Measurements from ENCODE around the gene PLK3. TPM values are rescaled to one million over a fixed set of nuclear protein-coding genes. Genes with fewer than 3 reads are reported as not detected.

Gene PLK3
- total and polyA plus RNA-seq, 2 experiments from 2014 or later = 28.5 to 29.8 TPM

DNA sequence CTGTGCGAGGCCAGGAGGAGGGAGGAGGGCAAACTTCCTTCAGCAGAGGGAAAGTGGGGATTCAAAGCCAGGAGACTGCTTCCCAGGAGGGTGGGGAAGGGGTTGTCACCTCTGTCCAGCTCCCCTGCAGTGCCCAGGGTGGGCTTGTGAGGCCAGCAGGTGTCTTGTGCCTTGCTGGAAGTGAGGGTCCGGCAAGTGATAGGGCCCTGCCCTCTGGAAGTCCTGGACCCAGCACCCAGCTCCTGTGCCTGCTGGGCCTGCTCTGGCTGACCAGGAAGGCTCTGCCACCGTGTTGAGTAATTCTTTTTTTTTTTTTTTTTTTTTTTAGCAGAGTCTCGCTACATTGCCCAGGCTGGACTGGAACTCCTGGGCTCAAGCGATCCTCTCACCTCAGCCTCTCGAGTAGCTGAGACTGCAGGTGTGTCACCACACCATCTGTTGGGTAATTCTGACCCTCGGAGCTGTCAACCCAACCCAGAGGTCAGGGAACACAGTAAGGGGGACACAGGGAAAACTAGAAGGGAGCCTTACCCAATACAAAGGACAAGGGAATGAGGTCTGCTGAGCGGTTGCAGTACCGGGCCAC lies 13.2 kb upstream of the PLK3 start:
- H3K4me3 ChIP-seq = no peak overlapping the region
- no peak for TF ChIP-seq EZH2phosphoT487 (IDR thresholded peaks at IDR 0.05; ENCODE audit: insufficient read depth, low read depth)
- no peak for TF ChIP-seq EZH2 (IDR thresholded peaks at IDR 0.05; ENCODE audit: insufficient read depth, poor library complexity, severe bottlenecking)
- no peak overlapping the region for H2AFZ ChIP-seq
- no peak overlapping the region for H3K4me2 ChIP-seq (ENCODE audit: unreplicated experiment)
- H3K4me1 ChIP-seq (ENCODE audit: insufficient read depth) = no peaks in the 10 kb centered on the region
- H3K27ac ChIP-seq = no peak overlapping the region
- H3F3A ChIP-seq (ENCODE audit: insufficient read depth) = peaks cover 11% of the 10 kb centered on the region
- 0 out of 2 replicates have a peak overlapping the region, but pooled peaks have one; percentile 63 for H3K9ac ChIP-seq
- 71 to 78% methylated on average over 6 to 9 of the region's 9 CpGs for whole genome bisulfite sequencing, 2 experiments (ENCODE audit: low coverage in 1 of 2, low lambda C conversion rate in 2 of 2, missing lambda C conversion rate in 2 of 2)
- H3K36me3 ChIP-seq (ENCODE audit: low read depth) = no peaks in the 10 kb centered on the region
- H3K79me2 ChIP-seq (ENCODE audit: insufficient read depth) = no peaks in the 10 kb centered on the region
- H3K27me3 ChIP-seq (replicated peaks; ENCODE audit: insufficient read depth) = no peaks in the 10 kb centered on the region
- DNase-seq = peak; percentile 23
- in situ Hi-C loops (cut with MboI) = no loop called here
- no peaks in the 10 kb centered on the region for H3K9me2 ChIP-seq (ENCODE audit: insufficient read depth)
- H4K20me1 ChIP-seq (ENCODE audit: insufficient read depth) = no peaks in the 10 kb centered on the region
- H3K9me3 ChIP-seq (ENCODE audit: low read depth) = no peaks in the 10 kb centered on the region

- in situ Hi-C loops (cut with MboI) = no loop called here
- DNase-seq = no peak
These were observed 12.7 kb upstream of the PLK3 start for GRCh38 chr1:44787506-44787905.

GRCh38 chr1:44788120-44788860 lies 11.9 kb upstream of the PLK3 start, which contains the start of gene BEST4:
TSS of gene BEST4 (minus strand) at chr1:44788170. CDS start at chr1:44787705, 465 bp downstream.
- Histone ChIP-seq H3K9ac (no peak within 1 kb of the TSS), H3K9me3 (ENCODE audit: low read depth) (no peaks in the 10 kb centered on the region), H3F3A (ENCODE audit: insufficient read depth) (no peaks in the 10 kb centered on the region), H3K9me2 (ENCODE audit: insufficient read depth) (no peaks in the 10 kb centered on the region), H3K4me3 (no peak within 1 kb of the TSS), H3K36me3 (ENCODE audit: low read depth) (no peaks in the 10 kb centered on the region), H3K4me1 (ENCODE audit: insufficient read depth) (no peaks in the 10 kb centered on the region), H3K79me2 (ENCODE audit: insufficient read depth) (no peaks in the 10 kb centered on the region), H3K27me3 (replicated peaks; ENCODE audit: insufficient read depth) (no peaks in the 10 kb centered on the region), H3K27ac (no peak within 1 kb of the TSS), H4K20me1 (ENCODE audit: insufficient read depth) (no peaks in the 10 kb centered on the region), H3K4me2 (ENCODE audit: unreplicated experiment) (no peak within 1 kb of the TSS), H2AFZ (no peak within 1 kb of the TSS)
- 85 to 86% methylated on average over 9 of the region's 9 CpGs for WGBS, 2 experiments (ENCODE audit: low coverage in 1 of 2, low lambda C conversion rate in 2 of 2, missing lambda C conversion rate in 2 of 2)
- in situ Hi-C loops (cut with MboI) = no loop called here
- no peak for TF ChIP-seq EZH2phosphoT487 (IDR thresholded peaks at IDR 0.05; ENCODE audit: insufficient read depth, low read depth)
- TF ChIP-seq EZH2 (IDR thresholded peaks at IDR 0.05; ENCODE audit: insufficient read depth, poor library complexity, severe bottlenecking) = no peak
- DNase-seq = no peak

More at GRCh38 chr1:44787506-44787905, 12.7 kb upstream of the PLK3 start:
- WGBS, 2 experiments (ENCODE audit: low coverage in 1 of 2, low lambda C conversion rate in 2 of 2, missing lambda C conversion rate in 2 of 2) = 98 to 99% methylated on average over 9 to 10 of the region's 10 CpGs
- Histone ChIP-seq H3K9me2 (ENCODE audit: insufficient read depth) (no peaks in the 10 kb centered on the region), H3K27ac (no peak overlapping the region), H3K27me3 (replicated peaks; ENCODE audit: insufficient read depth) (no peaks in the 10 kb centered on the region), H3K4me3 (no peak overlapping the region), H3K9ac (no peak overlapping the region), H3F3A (ENCODE audit: insufficient read depth) (peaks cover 7% of the 10 kb centered on the region; the same call in 1 of the 2 replicates), H3K4me2 (ENCODE audit: unreplicated experiment) (no peak overlapping the region), H3K79me2 (ENCODE audit: insufficient read depth) (no peaks in the 10 kb centered on the region), H3K36me3 (ENCODE audit: low read depth) (no peaks in the 10 kb centered on the region), H2AFZ (no peak overlapping the region), H4K20me1 (ENCODE audit: insufficient read depth) (no peaks in the 10 kb centered on the region), H3K9me3 (ENCODE audit: low read depth) (no peaks in the 10 kb centered on the region), H3K4me1 (ENCODE audit: insufficient read depth) (no peaks in the 10 kb centered on the region)
- no peak for TF ChIP-seq EZH2phosphoT487 (IDR thresholded peaks at IDR 0.05; ENCODE audit: insufficient read depth, low read depth)
- TF ChIP-seq EZH2 (IDR thresholded peaks at IDR 0.05; ENCODE audit: insufficient read depth, poor library complexity, severe bottlenecking) = no peak

- Histone ChIP-seq H2AFZ (no peak overlapping the region), H3K27ac (no peak overlapping the region), H3K27me3 (replicated peaks; ENCODE audit: insufficient read depth) (no peaks in the 10 kb centered on the region), H3K9me2 (ENCODE audit: insufficient read depth) (no peaks in the 10 kb centered on the region), H4K20me1 (ENCODE audit: insufficient read depth) (no peaks in the 10 kb centered on the region), H3K4me3 (no peak overlapping the region), H3K9ac (no peak overlapping the region), H3K4me1 (ENCODE audit: insufficient read depth) (no peaks in the 10 kb centered on the region), H3K36me3 (ENCODE audit: low read depth) (no peaks in the 10 kb centered on the region), H3K79me2 (ENCODE audit: insufficient read depth) (no peaks in the 10 kb centered on the region), H3F3A (ENCODE audit: insufficient read depth) (no peaks in the 10 kb centered on the region), H3K9me3 (ENCODE audit: low read depth) (no peaks in the 10 kb centered on the region), H3K4me2 (ENCODE audit: unreplicated experiment) (no peak overlapping the region)
- WGBS, 2 experiments (ENCODE audit: low coverage in 1 of 2, low lambda C conversion rate in 2 of 2, missing lambda C conversion rate in 2 of 2) = 58% methylated on average over 7 of the region's 7 CpGs
- no peak for TF ChIP-seq EZH2 (IDR thresholded peaks at IDR 0.05; ENCODE audit: insufficient read depth, poor library complexity, severe bottlenecking)
- no peak for TF ChIP-seq EZH2phosphoT487 (IDR thresholded peaks at IDR 0.05; ENCODE audit: insufficient read depth, low read depth)
- in situ Hi-C loops (cut with MboI) = no loop called here
- DNase-seq = no peak
These were observed 9.0 kb upstream of the PLK3 start for GRCh38 chr1:44790968-44791801.
